GM21529 (cell line): ENCODE measurements around the gene PLEKHG1.

Source experiments
- ATAC-seq: cut with Tn5 transposase; IDR thresholded peaks from one replicate; pipeline ENCODE4 v1.9.1; 2021; ENCODE audit not compliant: unreplicated experiment

Gene PLEKHG1

GRCh38 chr6:150588888-150589499, 10.7 kb upstream of the PLEKHG1 start:
- ATAC-seq, result no peak

- ATAC-seq, result no peak
Measured at GRCh38 chr6:150589852-150590251, 9.8 kb upstream of the PLEKHG1 start.

- ATAC-seq, result no peak
Measured at GRCh38 chr6:150590446-150590845, 9.2 kb upstream of the PLEKHG1 start.

- ATAC-seq, result no peak
Measured at GRCh38 chr6:150592377-150592995, 7.2 kb upstream of the PLEKHG1 start.

GRCh38 chr6:150593119-150593518, 6.6 kb upstream of the PLEKHG1 start:
- ATAC-seq, result no peak

- ATAC-seq, result no peak
Measured at GRCh38 chr6:150596439-150596838, 3.2 kb upstream of the PLEKHG1 start.

GRCh38 chr6:150598401-150598800, 1.3 kb upstream of the PLEKHG1 start:
- no peak for ATAC-seq

- ATAC-seq, result no peak
Measured at GRCh38 chr6:150598858-150599198, 857 bp upstream of the PLEKHG1 start.

GRCh38 chr6:150600010-150600300, 270 bp downstream of the PLEKHG1 start:
- no peak for ATAC-seq

GRCh38 chr6:150600301-150601017, 774 bp downstream of the PLEKHG1 start:
- ATAC-seq, result peak; percentile 68

- no peak for ATAC-seq
Measured at GRCh38 chr6:150601439-150601838, 1.8 kb downstream of the PLEKHG1 start.

GRCh38 chr6:150603176-150603575, 3.5 kb downstream of the PLEKHG1 start:
- no peak for ATAC-seq

- no peak for ATAC-seq
Measured at GRCh38 chr6:150604467-150604866, 4.8 kb downstream of the PLEKHG1 start.

GRCh38 chr6:150605333-150605732, 5.6 kb downstream of the PLEKHG1 start:
- ATAC-seq, result no peak

GRCh38 chr6:150606168-150606591, 6.5 kb downstream of the PLEKHG1 start:
- ATAC-seq, result no peak

GRCh38 chr6:150606647-150607328, 7.1 kb downstream of the PLEKHG1 start:
- ATAC-seq, result no peak

GRCh38 chr6:150607329-150607650, 7.6 kb downstream of the PLEKHG1 start:
- no peak for ATAC-seq

- ATAC-seq, result no peak
Measured at GRCh38 chr6:150610584-150610983, 10.9 kb downstream of the PLEKHG1 start.

- ATAC-seq, result no peak
Measured at GRCh38 chr6:150613269-150613668, 13.6 kb downstream of the PLEKHG1 start.

- ATAC-seq, result no peak
Measured at GRCh38 chr6:150615967-150616366, 16.3 kb downstream of the PLEKHG1 start.

GRCh38 chr6:150616586-150616985, 16.9 kb downstream of the PLEKHG1 start:
- ATAC-seq, result no peak

- ATAC-seq, result no peak
Measured at GRCh38 chr6:150617062-150617461, 17.4 kb downstream of the PLEKHG1 start.
